Kidney (tissue), 14 donors: ENCODE data around the gene AJUBA. TPM values are rescaled to one million over a fixed set of nuclear protein-coding genes. Genes with fewer than 3 reads are reported as not detected.

ENCODE experiments used
- DNase-seq, 5 donors: peaks; one replicate each; pipeline ENCODE4 v3.0.0-alpha.2; 2013 to 2020
- FAIRE-seq: peaks from 2 replicates; lab custom pipeline; 2012; peaks lifted over from hg19 to GRCh38; lab: Jason Lieb, UNC
- H3K27ac ChIP-seq, 2 donors: one replicate each; pipeline ENCODE4 v1.7.0; 2013; ENCODE audit warnings: low read depth in 2 of 2, low read length in 2 of 2, inconsistent platforms in 1 of 2
- H3K27me3 ChIP-seq: one replicate; pipeline ENCODE4 v1.7.1; 2013; ENCODE audit warnings: low read length, inconsistent platforms; ENCODE audit not compliant: control insufficient read depth, insufficient read depth
- H3K36me3 ChIP-seq, 3 donors: one replicate each; pipeline versions ENCODE4 v1.7.0 to v1.7.1; 2013; ENCODE audit warnings: low read length in 3 of 3, control low read depth in 1 of 3, inconsistent platforms in 1 of 3; ENCODE audit not compliant: insufficient read depth in 3 of 3, control insufficient read depth in 2 of 3
- H3K4me1 ChIP-seq, 3 donors: one replicate each; pipeline versions ENCODE4 v1.7.0 to v1.7.1; 2013; ENCODE audit warnings: low read length in 3 of 3, inconsistent platforms in 1 of 3, low read depth in 1 of 3; ENCODE audit not compliant: control insufficient read depth in 2 of 3, insufficient read depth in 2 of 3
- H3K4me3 ChIP-seq, 3 donors: one replicate each; pipeline versions ENCODE4 v1.7.0 to v1.8.1; 2013; ENCODE audit warnings: low read length in 3 of 3, control low read depth in 1 of 3, inconsistent platforms in 1 of 3
- H3K9ac ChIP-seq, 3 donors: one replicate each; pipeline versions ENCODE4 v1.7.0 to v1.7.1; 2013; ENCODE audit warnings: low read length in 3 of 3, control low read depth in 1 of 3, inconsistent platforms in 1 of 3
- H3K9me3 ChIP-seq, 3 donors: one replicate each; pipeline versions ENCODE4 v1.7.0 to v1.7.1; 2013; ENCODE audit warnings: low read length in 3 of 3, control low read depth in 1 of 3, inconsistent platforms in 1 of 3; ENCODE audit not compliant: control insufficient read depth in 2 of 3, insufficient read depth in 1 of 3
- CTCF ChIP-seq: IDR thresholded peaks from 3 replicates; pipeline ENCODE4 v1.5.1; 2012; ENCODE audit warnings: mild to moderate bottlenecking, moderate library complexity, borderline replicate concordance; ENCODE audit not compliant: insufficient read depth; ENCODE audit errors: extremely low read depth
- intact Hi-C: fragments of 100-400 bp; cut with DNase I; formaldehyde crosslinking; loops from one replicate; pipeline ENCODE4 v1.11.1; 2022
- polyA plus RNA-seq: library from polyadenylated mRNA; stranded (reverse); fragments of 350-450 nt; fragmentation: Illumina TruSeq; extraction: RNeasy Lipid Tissue Mini Kit (QIAGEN cat#74804); gene quantifications from one replicate; pipeline ENCODE4 v1.2.3, GENCODE V29; 2014; ENCODE audit warnings: low read depth, low replicate concordance; ENCODE audit not compliant: insufficient read depth
- total RNA-seq: library from RNA; stranded (reverse); fragmentation: NEBNext Ultra II Directional; extraction: Animal tissue kit (Norgen Biotek cat#: 25700); gene quantifications from one replicate; pipeline ENCODE4 v1.2.1, GENCODE V29; 2021
- donor health status: control.
- donor health status: control.
- donor health status: control.
- donor health status: control.
- donor health status: control.
- donor health status: DM: yes; HTN: yes; CAD: no.
- donor health status: Normal renal cell carcinoma (clear cell type).

Gene AJUBA
- total and polyA plus RNA-seq, 2 donors from 2014 or later: 14.6 to 28.5 TPM

- Histone ChIP-seq H3K36me3 (peaks cover 0 to 14% (median 11%) of the 10 kb centered on the region in 3 donors), H3K9ac (no peak overlapping the region), H3K9me3 (no peaks in the 10 kb centered on the region), H3K27me3 (no peaks in the 10 kb centered on the region), H3K27ac (no peak overlapping the region), H3K4me1 (peaks cover 0 to 5% (median 0%) of the 10 kb centered on the region in 3 donors), H3K4me3 (peak overlapping the region in 1 of 3 donors; percentile 3)
- DNase-seq (peak in 4 of 5 donors; percentile 88 to 95 (median 92)), FAIRE-seq (no peak)
- intact Hi-C loops: no loop called here
- TF ChIP-seq CTCF: no peak
Measured at GRCh38 chr14:23025151-23025814, 42.9 kb upstream of the AJUBA start.

- intact Hi-C loops: no loop called here
- FAIRE-seq: no peak
- H3K4me3 ChIP-seq: no peak overlapping the region
- H3K27me3 ChIP-seq: no peaks in the 10 kb centered on the region
- peaks cover 0 to 14% (median 11%) of the 10 kb centered on the region in 3 donors for H3K36me3 ChIP-seq
- no peak for DNase-seq
- no peaks in the 10 kb centered on the region for H3K9me3 ChIP-seq
- no peak overlapping the region for H3K9ac ChIP-seq
- peaks cover 0 to 5% (median 0%) of the 10 kb centered on the region in 3 donors for H3K4me1 ChIP-seq
- H3K27ac ChIP-seq: no peak overlapping the region
- TF ChIP-seq CTCF: no peak
Measured at GRCh38 chr14:23024612-23025075, 42.3 kb upstream of the AJUBA start.

- H3K4me3 ChIP-seq: no peak overlapping the region
- intact Hi-C loops: no loop called here
- no peaks in the 10 kb centered on the region for H3K9me3 ChIP-seq
- H3K27me3 ChIP-seq: no peaks in the 10 kb centered on the region
- FAIRE-seq: no peak
- DNase-seq: no peak
- H3K4me1 ChIP-seq: peaks cover 0 to 5% (median 0%) of the 10 kb centered on the region in 3 donors
- peaks cover 0 to 11% (median 11%) of the 10 kb centered on the region in 3 donors for H3K36me3 ChIP-seq
- TF ChIP-seq CTCF: no peak
- H3K27ac ChIP-seq: no peak overlapping the region
- no peak overlapping the region for H3K9ac ChIP-seq
Measured at GRCh38 chr14:23023795-23024152, 41.4 kb upstream of the AJUBA start.
